Omental fat pad (tissue), 4 donors: ENCODE data around the gene CCDC85B. TPM values are rescaled to one million over a fixed set of nuclear protein-coding genes. Genes with fewer than 3 reads are reported as not detected.

ENCODE experiments used
- ATAC-seq: fragments of 150-250 bp; one replicate; pipeline ENCODE4 v1.9.1; 2016; ENCODE audit warnings: mild to moderate bottlenecking, moderate library complexity; ENCODE audit not compliant: low FRiP score
- DNase-seq: peaks from one replicate; pipeline ENCODE4 v3.0.0-alpha.2; 2019; ENCODE audit warnings: low spot score
- total RNA-seq, 4 donors: library from RNA; depleted of rRNA; stranded (reverse); fragments of >200 nt; gene quantifications; one replicate each; pipeline ENCODE4 v1.1.0, GENCODE V29; 2016
- TF ChIP-seq, protein P1 (sequence below), 3 donors: fragments of 450-650 bp; IDR thresholded peaks; one replicate each; pipeline ENCODE4 v1.5.1; 2016 to 2017; ENCODE audit warnings: antibody characterized with exemption in 3 of 3, mild to moderate bottlenecking in 3 of 3, moderate library complexity in 2 of 3

Gene CCDC85B
- total RNA-seq, 4 donors from 2014 or later = 40.2 to 85.9 (median 59.4) TPM

GRCh38 chr11:65899356-65900124 is 9.1 kb downstream of the CCDC85B start:
- TF ChIP-seq, protein P1, sequence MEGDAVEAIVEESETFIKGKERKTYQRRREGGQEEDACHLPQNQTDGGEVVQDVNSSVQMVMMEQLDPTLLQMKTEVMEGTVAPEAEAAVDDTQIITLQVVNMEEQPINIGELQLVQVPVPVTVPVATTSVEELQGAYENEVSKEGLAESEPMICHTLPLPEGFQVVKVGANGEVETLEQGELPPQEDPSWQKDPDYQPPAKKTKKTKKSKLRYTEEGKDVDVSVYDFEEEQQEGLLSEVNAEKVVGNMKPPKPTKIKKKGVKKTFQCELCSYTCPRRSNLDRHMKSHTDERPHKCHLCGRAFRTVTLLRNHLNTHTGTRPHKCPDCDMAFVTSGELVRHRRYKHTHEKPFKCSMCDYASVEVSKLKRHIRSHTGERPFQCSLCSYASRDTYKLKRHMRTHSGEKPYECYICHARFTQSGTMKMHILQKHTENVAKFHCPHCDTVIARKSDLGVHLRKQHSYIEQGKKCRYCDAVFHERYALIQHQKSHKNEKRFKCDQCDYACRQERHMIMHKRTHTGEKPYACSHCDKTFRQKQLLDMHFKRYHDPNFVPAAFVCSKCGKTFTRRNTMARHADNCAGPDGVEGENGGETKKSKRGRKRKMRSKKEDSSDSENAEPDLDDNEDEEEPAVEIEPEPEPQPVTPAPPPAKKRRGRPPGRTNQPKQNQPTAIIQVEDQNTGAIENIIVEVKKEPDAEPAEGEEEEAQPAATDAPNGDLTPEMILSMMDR (IDR thresholded peaks at IDR 0.05) = no peak
- ATAC-seq = peak; percentile 44
- no peak for DNase-seq

DNA sequence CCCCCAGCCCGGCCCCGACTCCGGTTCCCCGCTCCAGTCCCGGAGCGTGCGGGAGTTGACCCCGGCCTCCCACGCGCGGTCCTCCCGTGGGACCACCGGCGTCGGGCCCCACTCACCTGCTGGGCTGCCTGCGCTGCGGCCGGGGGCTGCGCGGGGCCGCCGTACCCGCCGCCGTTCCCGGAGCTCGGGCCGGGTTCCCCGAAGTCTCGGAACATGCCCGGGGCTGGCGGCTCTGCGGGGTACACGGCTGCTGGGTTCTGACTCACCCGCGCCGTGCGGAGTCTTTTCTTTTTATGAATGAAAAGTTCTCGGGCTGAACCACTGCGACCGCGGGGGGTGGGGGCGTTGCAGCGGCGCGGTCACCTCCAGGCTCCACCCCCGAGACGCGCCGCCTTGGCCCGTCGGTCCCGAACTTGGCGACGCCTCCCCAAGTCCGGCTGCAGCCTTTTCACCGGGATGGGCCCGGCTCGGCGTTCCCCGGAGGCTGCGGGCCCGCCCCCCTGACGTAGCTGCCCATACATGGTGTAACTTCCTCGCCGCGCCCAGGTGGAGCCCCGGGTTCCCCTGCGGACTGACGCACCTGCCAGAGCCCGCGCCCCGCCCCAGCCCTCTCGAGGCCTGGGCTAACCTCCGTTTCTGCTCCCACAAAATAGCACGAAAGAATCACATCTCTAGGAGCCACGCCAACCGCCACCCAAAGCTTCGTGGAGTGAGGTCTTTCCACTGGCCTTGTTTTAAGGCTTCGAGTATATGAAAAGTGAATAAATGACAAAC is 9.8 kb downstream of the CCDC85B start, which contains the start of gene FOSL1:
Gene FOSL1, minus strand, starts transcription at position 264 of the 774 bp plus-strand sequence. Its CDS starts 49 bp downstream, at position 215.
- ATAC-seq = peak; percentile 95
- TF ChIP-seq, protein P1 (IDR thresholded peaks at IDR 0.05) = no peak
- peak; percentile 86 for DNase-seq

GRCh38 chr11:65900899-65901180 is 10.4 kb downstream of the CCDC85B start:
- DNase-seq (no peak), ATAC-seq (no peak)
- TF ChIP-seq, protein P1 (IDR thresholded peaks at IDR 0.05) = no peak

- TF ChIP-seq, protein P1 (IDR thresholded peaks at IDR 0.05) = no peak
- ATAC-seq (no peak), DNase-seq (no peak)
Measured at GRCh38 chr11:65903068-65903481, 12.6 kb downstream of the CCDC85B start.

DNA sequence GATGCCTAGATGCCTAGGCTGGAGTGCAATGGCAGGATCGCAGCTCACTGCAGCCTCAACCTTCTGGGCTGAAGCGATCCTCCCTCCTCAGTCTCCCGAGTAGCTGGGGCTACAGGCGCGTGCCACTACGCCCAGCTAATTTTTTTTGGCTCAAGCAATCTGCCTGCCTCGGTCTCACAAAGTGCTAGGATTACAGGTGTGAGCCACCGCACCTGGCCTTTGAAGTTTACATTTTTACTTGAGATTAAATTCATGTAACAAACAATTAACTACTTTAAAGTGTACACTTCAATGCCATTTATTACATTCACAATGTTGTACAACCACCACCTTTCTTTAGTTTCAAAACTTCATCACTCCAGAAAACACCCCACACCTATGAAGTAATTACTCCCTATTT is 13.2 kb downstream of the CCDC85B start:
- DNase-seq (no peak), ATAC-seq (no peak)
- TF ChIP-seq, protein P1 (IDR thresholded peaks at IDR 0.05) = no peak

DNA sequence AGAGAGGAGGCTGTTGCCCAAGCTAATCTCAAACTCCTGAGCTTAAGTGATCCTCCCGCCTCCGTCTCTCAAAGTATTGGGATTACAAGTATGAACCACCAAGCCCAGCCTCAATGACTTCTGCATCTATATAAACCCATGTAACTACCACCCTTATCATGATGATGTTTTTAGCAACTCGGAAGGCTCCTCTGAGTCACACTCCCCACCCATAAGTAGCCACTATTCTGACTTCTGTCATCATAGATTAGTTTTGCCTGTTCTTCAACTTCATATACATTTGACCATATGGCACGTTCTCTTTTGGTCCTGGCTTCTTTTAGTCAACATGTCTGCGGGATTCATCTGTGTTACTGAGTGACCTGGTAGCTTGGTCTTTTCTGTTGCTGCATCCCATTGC is 16.1 kb downstream of the CCDC85B start:
- no peak for DNase-seq
- TF ChIP-seq, protein P1 (IDR thresholded peaks at IDR 0.05) = no peak

More for the DNA sequence above, 16.1 kb downstream of the CCDC85B start:
- no peak for ATAC-seq
